Vagina (tissue), 2 donors: ENCODE data around the gene MNS1.

Experiments used
- POLR2A ChIP-seq, 2 donors: fragments of 450-650 bp; IDR thresholded peaks; one replicate each; pipeline ENCODE4 v1.6.1; 2017; ENCODE audit warnings: antibody characterized with exemption in 2 of 2, mild to moderate bottlenecking in 2 of 2, moderate library complexity in 2 of 2
- POLR2AphosphoS5 ChIP-seq, 2 donors: sonication (generic); formaldehyde crosslinking; IDR thresholded peaks; one replicate each; pipeline ENCODE4 v1.9.0; 2017; ENCODE audit warnings: antibody characterized with exemption in 2 of 2, mild to moderate bottlenecking in 2 of 2, low read depth in 1 of 2; ENCODE audit not compliant: insufficient read depth in 1 of 2
- TF ChIP-seq, protein P1 (sequence below), 3 experiments: fragments of 450-650 bp in 2 of 3; fragments of 200-600 bp in 1 of 3; sonication (generic) in 1 of 3; IDR thresholded peaks; one replicate each; pipeline ENCODE4 v1.5.1; 2017 to 2019; ENCODE audit warnings: antibody characterized with exemption in 3 of 3, mild to moderate bottlenecking in 2 of 3, moderate library complexity in 2 of 3

DNA sequence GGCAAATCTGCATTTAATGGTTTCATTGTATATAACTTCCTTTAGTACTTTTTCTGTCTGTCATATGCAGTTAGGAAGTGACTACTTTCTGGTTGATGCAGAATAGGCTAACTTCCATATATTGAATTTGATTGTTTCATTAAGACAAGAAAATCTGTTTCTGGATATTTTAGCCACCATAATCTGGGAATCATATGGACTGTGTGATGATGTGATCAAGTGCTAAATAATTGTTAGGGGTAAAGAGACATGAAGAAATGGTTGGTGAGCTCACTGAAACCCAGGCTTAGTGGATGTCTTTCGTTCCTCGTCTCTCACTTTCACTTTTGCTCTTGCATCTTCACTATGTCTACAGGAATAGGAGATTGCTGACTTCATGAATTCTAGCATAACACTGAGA, 3.5 kb upstream of the MNS1 start:
- no peak for TF ChIP-seq POLR2A (IDR thresholded peaks at IDR 0.05)
- TF ChIP-seq, protein P1, sequence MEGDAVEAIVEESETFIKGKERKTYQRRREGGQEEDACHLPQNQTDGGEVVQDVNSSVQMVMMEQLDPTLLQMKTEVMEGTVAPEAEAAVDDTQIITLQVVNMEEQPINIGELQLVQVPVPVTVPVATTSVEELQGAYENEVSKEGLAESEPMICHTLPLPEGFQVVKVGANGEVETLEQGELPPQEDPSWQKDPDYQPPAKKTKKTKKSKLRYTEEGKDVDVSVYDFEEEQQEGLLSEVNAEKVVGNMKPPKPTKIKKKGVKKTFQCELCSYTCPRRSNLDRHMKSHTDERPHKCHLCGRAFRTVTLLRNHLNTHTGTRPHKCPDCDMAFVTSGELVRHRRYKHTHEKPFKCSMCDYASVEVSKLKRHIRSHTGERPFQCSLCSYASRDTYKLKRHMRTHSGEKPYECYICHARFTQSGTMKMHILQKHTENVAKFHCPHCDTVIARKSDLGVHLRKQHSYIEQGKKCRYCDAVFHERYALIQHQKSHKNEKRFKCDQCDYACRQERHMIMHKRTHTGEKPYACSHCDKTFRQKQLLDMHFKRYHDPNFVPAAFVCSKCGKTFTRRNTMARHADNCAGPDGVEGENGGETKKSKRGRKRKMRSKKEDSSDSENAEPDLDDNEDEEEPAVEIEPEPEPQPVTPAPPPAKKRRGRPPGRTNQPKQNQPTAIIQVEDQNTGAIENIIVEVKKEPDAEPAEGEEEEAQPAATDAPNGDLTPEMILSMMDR (IDR thresholded peaks at IDR 0.05) = no peak
- TF ChIP-seq POLR2AphosphoS5 (IDR thresholded peaks at IDR 0.05; ENCODE audit: insufficient read depth in 1 of 2, low read depth in 1 of 2) = no peak
